ENCODE results near the gene PPAN.

DNA sequence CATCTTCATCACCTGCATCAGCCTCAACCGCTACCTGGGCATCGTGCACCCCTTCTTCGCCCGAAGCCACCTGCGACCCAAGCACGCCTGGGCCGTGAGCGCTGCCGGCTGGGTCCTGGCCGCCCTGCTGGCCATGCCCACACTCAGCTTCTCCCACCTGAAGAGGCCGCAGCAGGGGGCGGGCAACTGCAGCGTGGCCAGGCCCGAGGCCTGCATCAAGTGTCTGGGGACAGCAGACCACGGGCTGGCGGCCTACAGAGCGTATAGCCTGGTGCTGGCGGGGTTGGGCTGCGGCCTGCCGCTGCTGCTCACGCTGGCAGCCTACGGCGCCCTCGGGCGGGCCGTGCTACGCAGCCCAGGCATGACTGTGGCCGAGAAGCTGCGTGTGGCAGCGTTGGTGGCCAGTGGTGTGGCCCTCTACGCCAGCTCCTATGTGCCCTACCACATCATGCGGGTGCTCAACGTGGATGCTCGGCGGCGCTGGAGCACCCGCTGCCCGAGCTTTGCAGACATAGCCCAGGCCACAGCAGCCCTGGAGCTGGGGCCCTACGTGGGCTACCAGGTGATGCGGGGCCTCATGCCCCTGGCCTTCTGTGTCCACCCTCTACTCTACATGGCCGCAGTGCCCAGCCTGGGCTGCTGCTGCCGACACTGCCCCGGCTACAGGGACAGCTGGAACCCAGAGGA lies 7.9 kb downstream of the PPAN start:
- TF ChIP-seq CTCF (IDR thresholded peaks at IDR 0.05), result no peak
- TF ChIP-seq EP300 (IDR thresholded peaks at IDR 0.05), result no peak
- TF ChIP-seq POLR2A (IDR thresholded peaks at IDR 0.05), result no peak

Data from tibial nerve (tissue), 4 donors.